Breast epithelium (tissue), 4 donors: ENCODE measurements around the gene CCDC24. TPM values are rescaled to one million over a fixed set of nuclear protein-coding genes. Genes with fewer than 3 reads are reported as not detected.

Source experiments
- DNase-seq, 2 donors: peaks; one replicate each; pipeline ENCODE4 v3.0.0-alpha.2; 2019; ENCODE audit warnings: low spot score in 2 of 2
- H3K27ac ChIP-seq, 2 donors: fragments of 200-600 bp; sonication (generic) in 1 of 2; one replicate each; pipeline ENCODE4 v1.5.1; 2016 to 2019; ENCODE audit warnings: mild to moderate bottlenecking in 1 of 2
- H3K27me3 ChIP-seq, 2 donors: fragments of 200-600 bp; sonication (generic) in 1 of 2; one replicate each; pipeline versions ENCODE4 v1.5.1 to v1.6.0; 2017 to 2019; ENCODE audit warnings: control low read depth in 1 of 2, mild to moderate bottlenecking in 1 of 2
- H3K36me3 ChIP-seq: fragments of 200-600 bp; one replicate; pipeline ENCODE4 v1.5.1; 2019
- H3K4me1 ChIP-seq, 2 donors: fragments of 200-600 bp; sonication (generic); one replicate each; pipeline ENCODE4 v1.5.1; 2016 to 2019; ENCODE audit warnings: control low read depth in 1 of 2
- H3K4me3 ChIP-seq, 3 donors: fragments of 200-600 bp; sonication (generic); 1 replicate in 2 of 3; 2 replicates in 1 of 3; pipeline ENCODE4 v1.5.1; 2016 to 2019; ENCODE audit warnings: mild to moderate bottlenecking in 3 of 3, moderate library complexity in 2 of 3
- H3K9me3 ChIP-seq, 2 donors: fragments of 200-600 bp; sonication (generic) in 1 of 2; one replicate each; pipeline ENCODE4 v1.5.1; 2016 to 2019; ENCODE audit warnings: control low read depth in 1 of 2
- CTCF ChIP-seq, 3 donors: fragments of 450-650 bp; IDR thresholded peaks; one replicate each; pipeline ENCODE4 v1.5.1; 2016 to 2017; ENCODE audit warnings: antibody characterized with exemption in 3 of 3, mild to moderate bottlenecking in 3 of 3, moderate library complexity in 3 of 3
- POLR2A ChIP-seq: fragments of 450-650 bp; IDR thresholded peaks from one replicate; pipeline ENCODE4 v1.6.1; 2016; ENCODE audit warnings: antibody characterized with exemption, mild to moderate bottlenecking, moderate library complexity
- POLR2AphosphoS5 ChIP-seq, 3 donors: sonication (generic); formaldehyde crosslinking; IDR thresholded peaks; one replicate each; pipeline ENCODE4 v1.6.1; 2017; ENCODE audit warnings: antibody characterized with exemption in 3 of 3
- intact Hi-C: fragments of 100-400 bp; cut with DNase I; formaldehyde crosslinking; loops from one replicate; pipeline ENCODE4 v1.15.1; 2023; ENCODE audit warnings: low total_unique reads
- total RNA-seq, 3 donors: library from RNA; depleted of rRNA; stranded (reverse); fragments of >200 nt; gene quantifications; one replicate each; pipeline ENCODE4 v1.1.0, GENCODE V29; 2016

The CCDC24 gene
- total RNA-seq, 3 donors from 2014 or later: 5.4 to 12.5 (median 12.3) TPM

- no peak for DNase-seq
- H3K4me3 ChIP-seq: no peak overlapping the region
- no peaks in the 10 kb centered on the region for H3K36me3 ChIP-seq
- TF ChIP-seq POLR2A (no peak), CTCF (IDR thresholded peaks at IDR 0.05) (no peak), POLR2AphosphoS5 (IDR thresholded peaks at IDR 0.05) (no peak)
- H3K27me3 ChIP-seq: no peaks in the 10 kb centered on the region
- intact Hi-C loops: no loop called here
- no peaks in the 10 kb centered on the region for H3K4me1 ChIP-seq
- no peak overlapping the region for H3K27ac ChIP-seq
- no peaks in the 10 kb centered on the region for H3K9me3 ChIP-seq
Measured at GRCh38 chr1:44016041-44016889, 24.9 kb downstream of the CCDC24 start.

- no peaks in the 10 kb centered on the region for H3K4me1 ChIP-seq
Measured at GRCh38 chr1:44016890-44017400, 25.5 kb downstream of the CCDC24 start.

GRCh38 chr1:44019466-44019948 is 28.1 kb downstream of the CCDC24 start:
- DNase-seq: no peak
- Histone ChIP-seq H3K9me3 (no peaks in the 10 kb centered on the region), H3K36me3 (no peaks in the 10 kb centered on the region), H3K4me1 (no peaks in the 10 kb centered on the region), H3K27me3 (no peaks in the 10 kb centered on the region), H3K27ac (no peak overlapping the region), H3K4me3 (no peak overlapping the region)
- intact Hi-C loops: no loop called here
- TF ChIP-seq CTCF (IDR thresholded peaks at IDR 0.05) (no peak), POLR2AphosphoS5 (IDR thresholded peaks at IDR 0.05) (no peak), POLR2A (no peak)

More at GRCh38 chr1:44016890-44017400, 25.5 kb downstream of the CCDC24 start:
- intact Hi-C loops: no loop called here
- no peak for DNase-seq
- no peaks in the 10 kb centered on the region for H3K36me3 ChIP-seq
- no peak overlapping the region for H3K4me3 ChIP-seq
- H3K9me3 ChIP-seq: no peaks in the 10 kb centered on the region
- no peak for TF ChIP-seq POLR2AphosphoS5 (IDR thresholded peaks at IDR 0.05)
- TF ChIP-seq CTCF (IDR thresholded peaks at IDR 0.05): no peak
- no peak for TF ChIP-seq POLR2A
- H3K27ac ChIP-seq: no peak overlapping the region
- H3K27me3 ChIP-seq: no peaks in the 10 kb centered on the region

- Histone ChIP-seq H3K4me3 (no peak overlapping the region), H3K4me1 (no peaks in the 10 kb centered on the region), H3K9me3 (no peaks in the 10 kb centered on the region), H3K36me3 (no peaks in the 10 kb centered on the region), H3K27ac (no peak overlapping the region), H3K27me3 (no peaks in the 10 kb centered on the region)
- TF ChIP-seq POLR2A: no peak
- TF ChIP-seq CTCF (IDR thresholded peaks at IDR 0.05): no peak
- no peak for TF ChIP-seq POLR2AphosphoS5 (IDR thresholded peaks at IDR 0.05)
- intact Hi-C loops: loop anchor here (2.0 kb wide), 1 partner anchor 24 kb away; no protein-coding TSS in a partner anchor
- DNase-seq: no peak
Measured at GRCh38 chr1:44020464-44020863, 29.1 kb downstream of the CCDC24 start.

- intact Hi-C loops: loop anchor here (2.0 kb wide), 1 partner anchor 24 kb away; no protein-coding TSS in a partner anchor
- Histone ChIP-seq H3K9me3 (no peaks in the 10 kb centered on the region), H3K27me3 (no peaks in the 10 kb centered on the region), H3K4me3 (no peak overlapping the region), H3K36me3 (no peaks in the 10 kb centered on the region), H3K4me1 (no peaks in the 10 kb centered on the region), H3K27ac (no peak overlapping the region)
- no peak for TF ChIP-seq POLR2AphosphoS5 (IDR thresholded peaks at IDR 0.05)
- no peak for TF ChIP-seq CTCF (IDR thresholded peaks at IDR 0.05)
- no peak for TF ChIP-seq POLR2A
- DNase-seq: no peak
Measured at GRCh38 chr1:44021156-44021555, 29.8 kb downstream of the CCDC24 start.
